ENCODE measurements around the gene MED13. TPM values are rescaled to one million over a fixed set of nuclear protein-coding genes. Genes with fewer than 3 reads are reported as not detected.

The MED13 gene
- total RNA-seq, 1 experiment from 2014 or later, result 60.7 TPM

DNA sequence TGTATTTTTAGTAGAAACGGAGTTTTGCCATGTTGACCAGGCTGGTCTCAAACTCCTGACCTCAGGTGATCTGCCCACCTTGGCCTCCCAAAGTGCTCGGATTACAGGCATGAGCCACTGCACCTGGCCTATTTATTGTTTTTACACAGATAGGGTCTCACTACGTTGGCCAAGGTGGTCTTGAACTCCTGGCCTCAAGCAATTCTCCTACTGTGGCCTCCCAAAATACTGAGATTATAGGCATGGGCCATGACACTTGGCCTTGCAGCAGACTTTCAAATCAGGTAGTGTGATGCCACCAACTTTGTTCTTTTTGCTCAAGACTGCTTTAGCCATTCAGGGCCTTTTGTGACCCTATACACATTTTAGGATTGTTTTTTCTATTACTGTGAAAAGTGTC, 75.6 kb downstream of the MED13 start:
- no peaks in the 10 kb centered on the region for H3K79me2 ChIP-seq (ENCODE audit: insufficient read depth, low read length)
- Mint-ChIP-seq H3K4me3 (no peak overlapping the region), H3K36me3 (ENCODE audit: insufficient read depth in 1 of 3, low read depth in 3 of 3) (peaks cover 13 to 67% (median 27%) of the 10 kb centered on the region in 3 experiments; a peak in 6 of 7 replicates), H3K9me3 (no peaks in the 10 kb centered on the region), H3K4me1 (peaks cover 0 to 2% of the 10 kb centered on the region in 2 experiments; a peak in 1 of 4 replicates), H3K27ac (no peak overlapping the region), H3K27me3 (ENCODE audit: low read depth) (no peaks in the 10 kb centered on the region)
- H2BK5ac ChIP-seq (ENCODE audit: insufficient read length, low read length), result no peak overlapping the region
- no peak overlapping the region for H3K4me2 ChIP-seq (ENCODE audit: insufficient read depth, insufficient read length, low read length)
- no peaks in the 10 kb centered on the region for H3K27me3 ChIP-seq (ENCODE audit: insufficient read depth, low read length)
- H4K20me1 ChIP-seq (ENCODE audit: control insufficient read depth, insufficient read depth, insufficient read length), result no peaks in the 10 kb centered on the region
- DNase-seq, result no peak
- H3K9ac ChIP-seq (ENCODE audit: extremely low read depth, insufficient read length, low read length), result no peak overlapping the region
- H2BK120ac ChIP-seq (ENCODE audit: low read depth, low read length, poor library complexity, severe bottlenecking), result no peak overlapping the region
- H3K18ac ChIP-seq (ENCODE audit: insufficient read length, low read depth, low read length), result no peak overlapping the region
- no peaks in the 10 kb centered on the region for H3K9me3 ChIP-seq (ENCODE audit: control insufficient read depth, low read depth, low read length)
- no peaks in the 10 kb centered on the region for H3K23me2 ChIP-seq (ENCODE audit: insufficient read length, low read depth, low read length, poor library complexity, severe bottlenecking)
- H2AK5ac ChIP-seq (ENCODE audit: insufficient read length, low read length), result no peak overlapping the region
- H3K79me1 ChIP-seq (ENCODE audit: insufficient read depth, low read depth, low read length, poor library complexity, severe bottlenecking), result no peaks in the 10 kb centered on the region
- no peak overlapping the region for H4K91ac ChIP-seq (ENCODE audit: insufficient read length, low read depth, low read length)
- no peak overlapping the region for H3K27ac ChIP-seq (ENCODE audit: insufficient read length, low read depth, low read length)
- H4K5ac ChIP-seq (ENCODE audit: insufficient read length, low read depth, low read length), result no peak overlapping the region
- no peak overlapping the region for H3K14ac ChIP-seq (ENCODE audit: insufficient read depth, low read length)
- H2BK12ac ChIP-seq (ENCODE audit: insufficient read length, low read depth, low read length), result no peak overlapping the region
- H2BK20ac ChIP-seq (ENCODE audit: low read depth, low read length, poor library complexity, severe bottlenecking), result no peak overlapping the region
- H3K56ac ChIP-seq (ENCODE audit: insufficient read length, low read depth, low read length), result no peak overlapping the region
- H2BK15ac ChIP-seq (ENCODE audit: low read depth, low read length), result no peak overlapping the region
- no peak overlapping the region for H4K8ac ChIP-seq (replicated peaks; ENCODE audit: insufficient read length, low read depth, low read length)
- H3K4ac ChIP-seq (ENCODE audit: low read depth, low read length), result no peak overlapping the region
- TF ChIP-seq, protein P1, sequence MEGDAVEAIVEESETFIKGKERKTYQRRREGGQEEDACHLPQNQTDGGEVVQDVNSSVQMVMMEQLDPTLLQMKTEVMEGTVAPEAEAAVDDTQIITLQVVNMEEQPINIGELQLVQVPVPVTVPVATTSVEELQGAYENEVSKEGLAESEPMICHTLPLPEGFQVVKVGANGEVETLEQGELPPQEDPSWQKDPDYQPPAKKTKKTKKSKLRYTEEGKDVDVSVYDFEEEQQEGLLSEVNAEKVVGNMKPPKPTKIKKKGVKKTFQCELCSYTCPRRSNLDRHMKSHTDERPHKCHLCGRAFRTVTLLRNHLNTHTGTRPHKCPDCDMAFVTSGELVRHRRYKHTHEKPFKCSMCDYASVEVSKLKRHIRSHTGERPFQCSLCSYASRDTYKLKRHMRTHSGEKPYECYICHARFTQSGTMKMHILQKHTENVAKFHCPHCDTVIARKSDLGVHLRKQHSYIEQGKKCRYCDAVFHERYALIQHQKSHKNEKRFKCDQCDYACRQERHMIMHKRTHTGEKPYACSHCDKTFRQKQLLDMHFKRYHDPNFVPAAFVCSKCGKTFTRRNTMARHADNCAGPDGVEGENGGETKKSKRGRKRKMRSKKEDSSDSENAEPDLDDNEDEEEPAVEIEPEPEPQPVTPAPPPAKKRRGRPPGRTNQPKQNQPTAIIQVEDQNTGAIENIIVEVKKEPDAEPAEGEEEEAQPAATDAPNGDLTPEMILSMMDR (conservative IDR thresholded peaks at IDR 0.05), result no peak
- no peaks in the 10 kb centered on the region for H3K4me1 ChIP-seq (ENCODE audit: insufficient read depth, low read length)
- no peak overlapping the region for H2AFZ ChIP-seq (ENCODE audit: low read length)
- H3K23ac ChIP-seq (ENCODE audit: insufficient read length, low read depth, low read length), result no peak overlapping the region
- no CpG with 5 or more reads among the region's 3 CpGs for WGBS (ENCODE audit: extremely low coverage, insufficient read length, low lambda C conversion rate)
- no peak overlapping the region for H3T11ph ChIP-seq (ENCODE audit: low read length)

All from H9 (cell line).